ENCODE measurements around the gene ITSN1. TPM values are rescaled to one million over a fixed set of nuclear protein-coding genes. Genes with fewer than 3 reads are reported as not detected.
"Not testable (repeated sequence)": the region's sequence is repeated elsewhere in the genome, so short reads cannot be mapped to it uniquely, and the experiment has no call there.

Gene ITSN1
- total RNA-seq, 4 donors from 2014 or later = 50.4 to 208 (median 96.7) TPM

DNA sequence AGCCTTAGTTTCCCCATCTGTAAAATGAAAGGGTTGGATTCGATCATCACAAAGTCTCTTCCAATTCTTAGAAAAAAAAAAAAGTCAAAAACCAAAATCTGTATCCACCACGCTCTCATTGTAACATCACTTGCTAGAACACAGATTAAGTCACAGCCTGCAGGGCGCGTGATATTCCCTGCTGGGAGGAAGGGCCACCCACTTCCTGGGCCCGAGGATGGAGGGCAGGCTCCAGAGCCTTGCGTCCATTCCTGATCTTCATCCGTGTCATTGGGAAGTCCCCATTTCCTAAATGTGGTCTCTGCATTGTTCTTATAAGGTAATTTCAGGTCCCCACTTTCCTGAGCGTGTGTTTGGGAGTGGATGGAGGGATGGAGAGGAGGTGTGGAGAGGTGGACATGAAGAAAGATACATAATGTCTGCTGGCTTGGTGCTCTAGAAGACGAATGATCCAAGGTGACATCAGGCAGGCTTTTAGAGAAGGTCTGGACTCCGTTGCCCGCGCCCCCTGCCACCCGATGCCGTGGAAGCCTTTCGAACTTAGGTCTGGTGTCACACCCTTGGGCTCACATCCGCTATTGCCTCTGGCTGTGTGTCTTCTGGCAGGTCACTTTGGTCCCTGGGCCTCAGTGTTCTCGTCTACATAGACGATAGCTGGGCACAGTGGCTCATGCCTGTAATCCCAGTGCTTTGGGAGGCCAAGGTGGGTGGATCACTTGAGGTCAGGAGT is 217.2 kb downstream of the ITSN1 start:
- no peaks in the 10 kb centered on the region for H3K9me3 ChIP-seq
- H3K27ac ChIP-seq = no peak overlapping the region
- 89 to 90% methylated on average over 18 of the region's 18 CpGs for WGBS, 2 donors
- DNase-seq (ENCODE audit: low spot score in 2 of 2) = no peak
- H3K36me3 ChIP-seq = no peaks in the 10 kb centered on the region
- H3K27me3 ChIP-seq = no peaks in the 10 kb centered on the region
- H3K4me1 ChIP-seq = peaks cover 0 to 7% (median 0%) of the 10 kb centered on the region in 4 donors
- no peak overlapping the region for H3K4me3 ChIP-seq
- TF ChIP-seq, protein P1, sequence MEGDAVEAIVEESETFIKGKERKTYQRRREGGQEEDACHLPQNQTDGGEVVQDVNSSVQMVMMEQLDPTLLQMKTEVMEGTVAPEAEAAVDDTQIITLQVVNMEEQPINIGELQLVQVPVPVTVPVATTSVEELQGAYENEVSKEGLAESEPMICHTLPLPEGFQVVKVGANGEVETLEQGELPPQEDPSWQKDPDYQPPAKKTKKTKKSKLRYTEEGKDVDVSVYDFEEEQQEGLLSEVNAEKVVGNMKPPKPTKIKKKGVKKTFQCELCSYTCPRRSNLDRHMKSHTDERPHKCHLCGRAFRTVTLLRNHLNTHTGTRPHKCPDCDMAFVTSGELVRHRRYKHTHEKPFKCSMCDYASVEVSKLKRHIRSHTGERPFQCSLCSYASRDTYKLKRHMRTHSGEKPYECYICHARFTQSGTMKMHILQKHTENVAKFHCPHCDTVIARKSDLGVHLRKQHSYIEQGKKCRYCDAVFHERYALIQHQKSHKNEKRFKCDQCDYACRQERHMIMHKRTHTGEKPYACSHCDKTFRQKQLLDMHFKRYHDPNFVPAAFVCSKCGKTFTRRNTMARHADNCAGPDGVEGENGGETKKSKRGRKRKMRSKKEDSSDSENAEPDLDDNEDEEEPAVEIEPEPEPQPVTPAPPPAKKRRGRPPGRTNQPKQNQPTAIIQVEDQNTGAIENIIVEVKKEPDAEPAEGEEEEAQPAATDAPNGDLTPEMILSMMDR (IDR thresholded peaks at IDR 0.05) = no peak
- no peak for TF ChIP-seq POLR2A (IDR thresholded peaks at IDR 0.05)
- no peak for TF ChIP-seq EP300 (IDR thresholded peaks at IDR 0.05)

DNA sequence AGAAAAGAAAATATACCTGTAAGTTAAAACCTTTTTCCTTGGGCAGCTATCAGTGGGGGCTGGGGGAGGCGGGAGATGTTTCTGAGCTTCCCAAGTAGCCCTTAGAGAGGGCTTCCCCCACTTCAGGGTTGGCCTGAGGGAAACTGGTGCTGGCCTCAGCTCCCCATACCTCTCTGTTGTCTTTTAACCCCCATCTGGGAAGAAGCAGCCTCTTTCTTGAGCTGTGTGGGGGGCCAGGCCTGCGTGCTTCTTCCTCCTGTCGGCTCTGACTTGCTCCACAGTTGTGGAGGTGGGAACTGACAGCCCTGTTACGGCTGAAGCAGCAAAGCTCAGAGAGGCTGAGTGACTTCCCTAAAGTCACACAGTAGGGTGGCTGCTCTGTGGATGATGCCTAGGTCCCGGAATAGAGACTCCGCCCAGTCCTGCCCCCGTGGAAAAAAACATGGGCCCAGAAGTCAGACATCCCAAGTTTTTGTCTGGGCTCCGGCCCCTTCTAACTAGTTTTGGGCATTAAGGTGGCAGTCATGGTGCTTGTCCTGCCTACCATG is 218.1 kb downstream of the ITSN1 start:
- Histone ChIP-seq H3K27ac (no peak overlapping the region), H3K4me3 (no peak overlapping the region), H3K4me1 (peaks cover 0 to 6% (median 0%) of the 10 kb centered on the region in 4 donors), H3K36me3 (no peaks in the 10 kb centered on the region), H3K9me3 (no peaks in the 10 kb centered on the region), H3K27me3 (no peaks in the 10 kb centered on the region)
- DNase-seq (ENCODE audit: low spot score in 2 of 2) = no peak
- TF ChIP-seq EP300 (IDR thresholded peaks at IDR 0.05) (no peak), POLR2A (IDR thresholded peaks at IDR 0.05) (no peak)
- TF ChIP-seq, protein P1 (IDR thresholded peaks at IDR 0.05) = no peak
- WGBS, 2 donors = 85 to 88% methylated on average over 6 to 8 of the region's 8 CpGs

DNA sequence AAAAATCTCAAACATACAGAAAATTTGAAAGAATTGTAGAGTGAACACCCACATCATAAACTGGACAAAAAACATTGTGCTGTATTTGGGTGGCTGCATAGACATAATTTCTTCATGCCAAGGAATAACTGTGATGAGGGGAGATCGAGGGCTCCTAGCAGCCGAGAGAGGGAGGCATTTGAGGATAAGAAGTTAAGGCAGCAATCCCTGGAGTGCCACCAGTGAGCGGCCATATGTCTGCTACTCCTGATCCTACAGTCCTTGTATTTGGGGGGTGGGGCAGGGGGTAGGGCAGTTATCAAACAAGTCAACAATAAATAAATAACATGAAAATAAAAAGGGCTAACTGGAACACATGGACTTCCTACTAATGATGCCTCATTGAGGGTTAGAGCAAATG is 218.8 kb downstream of the ITSN1 start:
- Histone ChIP-seq H3K4me3 (no peak overlapping the region), H3K4me1 (peaks cover 0 to 6% (median 0%) of the 10 kb centered on the region in 4 donors), H3K27me3 (no peaks in the 10 kb centered on the region), H3K9me3 (no peaks in the 10 kb centered on the region), H3K36me3 (no peaks in the 10 kb centered on the region), H3K27ac (no peak overlapping the region)
- TF ChIP-seq POLR2A (IDR thresholded peaks at IDR 0.05) (no peak), EP300 (IDR thresholded peaks at IDR 0.05) (no peak)
- TF ChIP-seq, protein P1 (IDR thresholded peaks at IDR 0.05) = no peak
- no peak for DNase-seq (ENCODE audit: low spot score in 2 of 2)
- WGBS, 2 donors = 82 to 87% methylated on average over 3 of the region's 3 CpGs

DNA sequence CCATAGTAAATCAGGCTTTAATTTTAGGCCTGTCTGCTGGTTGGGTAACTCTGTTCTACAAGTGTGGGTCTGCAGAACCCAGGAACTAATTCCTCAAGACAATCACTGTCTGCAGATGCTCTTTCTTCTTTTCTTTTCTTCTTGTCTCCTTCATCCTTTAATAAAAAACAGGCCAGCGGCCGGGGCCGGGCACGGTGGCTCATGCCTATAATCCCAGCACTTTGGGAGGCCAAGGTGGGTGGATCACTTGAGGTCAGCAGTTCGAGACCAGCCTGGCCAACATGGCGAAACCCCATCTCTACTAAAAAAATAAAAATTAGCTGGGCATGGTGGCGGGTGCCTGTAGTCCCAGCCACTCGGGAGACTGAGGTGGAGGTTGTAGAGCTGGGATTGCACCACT is 220.9 kb downstream of the ITSN1 start:
- not testable (repeated sequence) for H3K27me3 ChIP-seq; H3K9me3 ChIP-seq; H3K4me1 ChIP-seq; H3K4me3 ChIP-seq; H3K36me3 ChIP-seq; DNase-seq (ENCODE audit: low spot score in 2 of 2); H3K27ac ChIP-seq
- WGBS, 2 donors = 92 to 96% methylated on average over 8 of the region's 8 CpGs

DNA sequence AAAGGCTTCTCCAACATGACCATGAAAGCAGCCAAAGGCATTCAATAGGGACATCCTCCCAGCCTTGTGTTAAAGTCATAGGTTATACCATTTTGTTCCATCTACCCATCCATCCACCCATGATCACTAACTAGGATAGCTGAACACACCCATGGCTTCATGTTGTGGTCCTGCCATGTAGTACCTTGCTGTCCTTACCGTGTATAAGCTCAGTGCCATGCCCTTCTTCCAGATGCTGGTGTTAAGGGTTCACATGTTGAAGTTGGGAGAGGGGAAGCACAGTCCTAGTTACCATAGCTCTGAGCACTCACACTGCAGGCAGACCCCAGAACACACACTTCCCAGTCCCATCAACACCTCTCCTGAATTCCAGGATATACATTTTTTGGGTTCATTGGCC is 221.8 kb downstream of the ITSN1 start:
- Histone ChIP-seq H3K36me3 (no peaks in the 10 kb centered on the region), H3K27ac (no peak overlapping the region), H3K4me1 (no peaks in the 10 kb centered on the region), H3K27me3 (no peaks in the 10 kb centered on the region), H3K4me3 (no peak overlapping the region), H3K9me3 (no peaks in the 10 kb centered on the region)
- TF ChIP-seq, protein P1 (IDR thresholded peaks at IDR 0.05) = no peak
- TF ChIP-seq POLR2A (IDR thresholded peaks at IDR 0.05) (no peak), EP300 (IDR thresholded peaks at IDR 0.05) (no peak)
- DNase-seq (ENCODE audit: low spot score in 2 of 2) = no peak
- WGBS, 2 donors = 88 to 100% methylated on average over 1 of the region's 1 CpG

Data from tibial nerve (tissue), 4 donors.